ENCODE results near the gene ZMYM3. TPM values are rescaled to one million over a fixed set of nuclear protein-coding genes. Genes with fewer than 3 reads are reported as not detected.

The ZMYM3 gene
- total RNA-seq, 4 donors from 2014 or later: 9.9 to 19.0 (median 16.8) TPM

GRCh38 chrX:71251466-71251973 lies 2.4 kb downstream of the ZMYM3 start:
- TF ChIP-seq EP300 (IDR thresholded peaks at IDR 0.05) (no peak), POLR2AphosphoS5 (IDR thresholded peaks at IDR 0.05) (no peak)
- no peaks in the 10 kb centered on the region for H3K27me3 ChIP-seq
- no peak for DNase-seq (ENCODE audit: extremely low spot score)
- intact Hi-C loops (cut with DNase I): loop anchor here (10.0 kb wide), 2 partner anchors 113 to 127 kb away; partner anchors contain the start of gene TAF1
- no peak overlapping the region for H3K27ac ChIP-seq (replicated peaks in 1 of 4)
- WGBS: 46% methylated on average over 7 of the region's 8 CpGs
- H3K4me3 ChIP-seq: no peak overlapping the region
- no peaks in the 10 kb centered on the region for H3K9me3 ChIP-seq
- peaks cover 6 to 26% (median 21%) of the 10 kb centered on the region in 4 donors for H3K4me1 ChIP-seq
- H3K36me3 ChIP-seq: peaks cover 10 to 44% (median 38%) of the 10 kb centered on the region in 4 donors

DNA sequence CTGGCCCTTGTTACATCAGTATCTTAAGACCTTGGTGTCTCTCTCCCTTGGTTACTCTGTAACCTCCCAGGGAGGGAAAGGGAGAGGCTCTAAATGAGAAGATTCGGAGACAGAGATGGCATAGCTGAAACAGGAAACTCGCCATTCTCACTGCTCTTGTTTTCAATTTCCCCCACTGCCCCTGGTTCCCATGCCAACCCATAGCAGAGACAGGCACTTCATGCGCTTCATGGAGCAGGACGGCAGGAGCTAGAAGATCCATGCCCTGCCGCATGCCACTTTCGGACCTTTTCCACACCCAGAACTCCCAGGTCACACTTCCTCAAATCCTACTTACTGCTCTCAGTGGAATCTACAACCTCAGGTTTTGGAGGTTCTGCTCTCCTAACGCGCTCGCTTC lies 3.1 kb downstream of the ZMYM3 start:
- TF ChIP-seq CTCF (IDR thresholded peaks at IDR 0.05) (no peak), EP300 (IDR thresholded peaks at IDR 0.05) (no peak), POLR2A (IDR thresholded peaks at IDR 0.05; ENCODE audit: low read depth) (no peak), POLR2AphosphoS5 (IDR thresholded peaks at IDR 0.05) (no peak)
- H3K27me3 ChIP-seq: no peaks in the 10 kb centered on the region
- 73% methylated on average over 9 of the region's 9 CpGs for WGBS
- H3K4me3 ChIP-seq: no peak overlapping the region
- H3K4me1 ChIP-seq: peaks cover 6 to 26% (median 21%) of the 10 kb centered on the region in 4 donors
- peaks cover 13 to 50% (median 44%) of the 10 kb centered on the region in 4 donors for H3K36me3 ChIP-seq
- intact Hi-C loops (cut with DNase I): loop anchor here (10.0 kb wide), 2 partner anchors 114 to 126 kb away; partner anchors contain the start of gene TAF1
- H3K9me3 ChIP-seq: no peaks in the 10 kb centered on the region
- no peak for DNase-seq (ENCODE audit: extremely low spot score)
- no peak overlapping the region for H3K27ac ChIP-seq (replicated peaks in 1 of 4)

- Histone ChIP-seq H3K27me3 (no peaks in the 10 kb centered on the region), H3K4me1 (no peaks in the 10 kb centered on the region), H3K36me3 (peaks cover 22 to 100% (median 88%) of the 10 kb centered on the region in 4 donors), H3K9me3 (no peaks in the 10 kb centered on the region), H3K27ac (replicated peaks in 1 of 4) (no peak overlapping the region), H3K4me3 (no peak overlapping the region)
- no peak for TF ChIP-seq CTCF (IDR thresholded peaks at IDR 0.05)
- TF ChIP-seq EP300 (IDR thresholded peaks at IDR 0.05): no peak
- TF ChIP-seq POLR2AphosphoS5 (IDR thresholded peaks at IDR 0.05): no peak
- TF ChIP-seq POLR2A (IDR thresholded peaks at IDR 0.05; ENCODE audit: low read depth): no peak
- intact Hi-C loops (cut with DNase I): no loop called here
- 82% methylated on average over 2 of the region's 2 CpGs for WGBS
- no peak for DNase-seq (ENCODE audit: extremely low spot score)
Measured at GRCh38 chrX:71245159-71245558, 8.8 kb downstream of the ZMYM3 start.

GRCh38 chrX:71244359-71245128 lies 9.4 kb downstream of the ZMYM3 start:
- peaks cover 22 to 98% (median 84%) of the 10 kb centered on the region in 4 donors for H3K36me3 ChIP-seq
- TF ChIP-seq CTCF (IDR thresholded peaks at IDR 0.05) (no peak), EP300 (IDR thresholded peaks at IDR 0.05) (no peak), POLR2AphosphoS5 (IDR thresholded peaks at IDR 0.05) (no peak), POLR2A (IDR thresholded peaks at IDR 0.05; ENCODE audit: low read depth) (no peak)
- intact Hi-C loops (cut with DNase I): no loop called here

DNA sequence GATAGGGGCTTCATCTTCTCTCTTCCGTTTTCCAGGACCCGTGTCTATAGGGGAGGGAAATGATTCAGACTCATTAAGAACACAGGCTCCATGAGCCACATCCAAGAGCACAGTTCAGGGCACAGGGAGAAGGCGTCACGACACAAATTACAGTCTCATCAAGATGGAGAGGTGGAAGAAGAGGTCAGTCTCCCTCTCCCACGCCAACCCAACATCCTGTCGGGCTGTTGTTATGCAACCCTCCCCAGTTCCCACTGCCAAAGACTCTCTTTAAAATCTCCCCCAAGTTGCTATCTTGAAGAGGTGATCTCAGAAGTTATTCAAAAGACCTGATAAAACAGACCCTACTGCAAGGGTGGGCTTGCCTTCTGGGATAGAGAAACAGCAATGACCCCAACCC lies 12.6 kb downstream of the ZMYM3 start:
- H3K4me1 ChIP-seq: no peaks in the 10 kb centered on the region
- intact Hi-C loops (cut with DNase I): no loop called here
- no peaks in the 10 kb centered on the region for H3K27me3 ChIP-seq
- H3K9me3 ChIP-seq: no peaks in the 10 kb centered on the region
- no peak overlapping the region for H3K27ac ChIP-seq (replicated peaks in 1 of 4)
- DNase-seq (ENCODE audit: extremely low spot score): no peak
- H3K36me3 ChIP-seq: peaks cover 12 to 66% (median 54%) of the 10 kb centered on the region in 4 donors
- no peak for TF ChIP-seq POLR2AphosphoS5 (IDR thresholded peaks at IDR 0.05)
- 68% methylated on average over 6 of the region's 6 CpGs for WGBS
- no peak overlapping the region for H3K4me3 ChIP-seq

More at GRCh38 chrX:71244359-71245128, 9.4 kb downstream of the ZMYM3 start:
- WGBS: 90% methylated on average over 9 of the region's 9 CpGs
- Histone ChIP-seq H3K9me3 (no peaks in the 10 kb centered on the region), H3K4me3 (no peak overlapping the region), H3K27ac (replicated peaks in 1 of 4) (no peak overlapping the region), H3K4me1 (no peaks in the 10 kb centered on the region), H3K27me3 (no peaks in the 10 kb centered on the region)
- DNase-seq (ENCODE audit: extremely low spot score): no peak
